ENCODE results near the gene RNF220. TPM values are rescaled to one million over a fixed set of nuclear protein-coding genes. Genes with fewer than 3 reads are reported as not detected.

RNF220 gene
- total RNA-seq, 2 donors from 2014 or later = 85.4 to 124 TPM

DNA sequence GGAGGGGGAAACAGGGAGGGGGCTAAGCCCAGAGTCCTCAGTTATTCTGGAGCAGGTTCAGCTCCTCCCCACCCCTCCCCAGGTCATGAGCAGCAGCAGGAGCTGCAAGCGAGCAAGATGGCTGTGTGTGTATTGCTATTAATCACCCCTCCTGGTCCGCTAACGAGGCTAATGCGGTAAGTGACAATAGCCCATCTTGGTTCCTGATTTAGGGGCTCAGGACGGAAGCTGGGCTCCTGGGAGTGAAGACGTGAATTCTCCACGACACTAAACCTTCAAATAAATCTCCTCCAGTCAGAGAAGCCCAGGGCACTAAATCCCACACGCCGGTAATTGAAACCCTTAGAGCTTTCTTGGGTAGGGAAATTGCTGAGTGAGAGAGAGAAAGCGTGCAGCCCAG is 193.1 kb downstream of the RNF220 start:
- intact Hi-C loops (cut with DNase I) = no loop called here
- peaks cover 11% of the 10 kb centered on the region for H3K4me1 ChIP-seq
- WGBS, 2 donors = 73 to 75% methylated on average over 8 to 10 of the region's 10 CpGs
- no peaks in the 10 kb centered on the region for H3K36me3 ChIP-seq (replicated peaks in 1 of 2; ENCODE audit: insufficient read depth in 1 of 2, low read depth in 2 of 2)
- ATAC-seq (no peak), DNase-seq (no peak)
- no peaks in the 10 kb centered on the region for H3K27me3 ChIP-seq
- H3K9me3 ChIP-seq = no peaks in the 10 kb centered on the region
- no peak for TF ChIP-seq CTCF (IDR thresholded peaks at IDR 0.05)
- H3K4me3 ChIP-seq = no peak overlapping the region
- no peak overlapping the region for H3K27ac ChIP-seq

GRCh38 chr1:44602634-44603628 is 197.9 kb downstream of the RNF220 start:
- DNase-seq (peak; percentile 27 to 59 (median 42)), ATAC-seq (peak; percentile 31)
- Histone ChIP-seq H3K4me1 (peaks cover 30% of the 10 kb centered on the region), H3K4me3 (no peak overlapping the region), H3K27ac (peak overlapping the region; percentile 48 to 65 (median 53)), H3K27me3 (no peaks in the 10 kb centered on the region), H3K9me3 (no peaks in the 10 kb centered on the region), H3K36me3 (replicated peaks in 1 of 2; ENCODE audit: insufficient read depth in 1 of 2, low read depth in 2 of 2) (no peaks in the 10 kb centered on the region)
- 18 to 22% methylated on average over 28 to 29 of the region's 29 CpGs for WGBS, 2 donors
- TF ChIP-seq POLR2A (IDR thresholded peaks at IDR 0.05) (no peak), CTCF (IDR thresholded peaks at IDR 0.05) (no peak)
- intact Hi-C loops (cut with DNase I) = no loop called here

- Histone ChIP-seq H3K27ac (peak overlapping the region; percentile 48 to 65 (median 53)), H3K4me1 (peaks cover 30% of the 10 kb centered on the region), H3K4me3 (no peak overlapping the region), H3K9me3 (no peaks in the 10 kb centered on the region), H3K27me3 (no peaks in the 10 kb centered on the region), H3K36me3 (replicated peaks in 1 of 2; ENCODE audit: insufficient read depth in 1 of 2, low read depth in 2 of 2) (no peaks in the 10 kb centered on the region)
- TF ChIP-seq POLR2A (IDR thresholded peaks at IDR 0.05) (no peak), CTCF (IDR thresholded peaks at IDR 0.05) (peak in 4 of 7 experiments; percentile 14 to 26 (median 17))
- DNase-seq (peak; percentile 74 to 92 (median 88)), ATAC-seq (peak; percentile 78)
- WGBS, 2 donors = 10 to 15% methylated on average over 3 to 4 of the region's 4 CpGs
- intact Hi-C loops (cut with DNase I) = no loop called here
Observed at GRCh38 chr1:44603718-44604117, 198.7 kb downstream of the RNF220 start.

DNA sequence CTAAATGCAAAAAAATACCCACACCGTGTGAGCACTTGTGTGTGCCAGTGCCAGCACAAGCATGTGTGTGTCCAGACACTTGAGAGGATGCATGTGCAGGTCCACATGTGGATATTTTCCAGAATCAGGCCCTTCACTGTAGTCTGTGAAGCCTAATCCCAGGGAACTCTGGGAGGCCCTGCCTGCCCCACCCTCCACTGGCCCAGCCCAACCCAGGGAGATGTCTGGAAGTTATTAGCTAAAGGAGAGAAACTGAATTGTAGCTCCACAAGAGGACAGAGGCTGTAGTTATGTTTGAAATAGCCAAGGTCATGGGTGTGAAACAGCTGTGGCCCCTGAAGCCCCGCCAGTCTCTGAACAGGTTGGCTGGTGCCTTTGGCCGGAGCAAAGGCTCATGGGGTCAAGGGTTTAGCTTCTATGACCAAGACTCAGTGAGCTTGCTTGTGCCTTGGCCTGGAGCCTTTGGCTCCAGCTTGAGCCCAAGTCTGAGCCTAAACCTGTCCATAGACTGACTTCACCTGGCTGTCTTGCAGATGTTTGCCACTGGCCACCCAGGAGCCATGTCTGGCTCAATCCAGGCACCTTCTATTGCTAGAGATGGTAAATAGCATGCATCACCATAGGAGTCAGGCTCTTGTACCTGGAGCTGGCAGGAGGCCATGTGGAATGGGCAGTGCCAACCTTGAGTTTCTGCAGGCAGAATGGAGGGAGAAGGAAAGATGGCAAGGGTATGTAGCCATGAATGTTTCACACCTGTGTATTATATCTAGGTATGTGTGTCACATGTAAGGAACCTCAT is 199.3 kb downstream of the RNF220 start:
- DNase-seq (peak; percentile 34 to 72 (median 60)), ATAC-seq (peak; percentile 31)
- Histone ChIP-seq H3K4me3 (no peak overlapping the region), H3K9me3 (no peaks in the 10 kb centered on the region), H3K27me3 (no peaks in the 10 kb centered on the region), H3K4me1 (peaks cover 30% of the 10 kb centered on the region), H3K27ac (peak overlapping the region; percentile 48 to 65 (median 53)), H3K36me3 (replicated peaks in 1 of 2; ENCODE audit: insufficient read depth in 1 of 2, low read depth in 2 of 2) (no peaks in the 10 kb centered on the region)
- TF ChIP-seq CTCF (IDR thresholded peaks at IDR 0.05) = no peak
- no peak for TF ChIP-seq POLR2A (IDR thresholded peaks at IDR 0.05)
- WGBS, 2 donors = 34 to 37% methylated on average over 3 of the region's 3 CpGs
- intact Hi-C loops (cut with DNase I) = no loop called here

Data from body of pancreas (tissue), 4 donors.